GM23338 (cell line): ENCODE measurements around the gene USP10. TPM values are rescaled to one million over a fixed set of nuclear protein-coding genes. Genes with fewer than 3 reads are reported as not detected.

ENCODE experiments used
- ATAC-seq: fragments of 200-7000 bp; cut with Tn5 transposase; 3 replicates; pipeline ENCODE4 v1.9.1; 2020
- DNase-seq: peaks from one replicate; pipeline ENCODE4 v3.0.0-alpha.2; 2015; ENCODE audit warnings: low spot score
- H2AFZ ChIP-seq: fragments of 200-600 bp; sonication (generic); 2 replicates; pipeline ENCODE4 v1.8.0; 2016; ENCODE audit warnings: antibody characterized with exemption, mild to moderate bottlenecking, moderate library complexity
- H3F3A ChIP-seq: fragments of 200-600 bp; sonication (generic); replicated peaks from 2 replicates; pipeline ENCODE4 v1.8.0; 2017; ENCODE audit warnings: antibody characterized with exemption, mixed run types, low read depth
- H3K27ac ChIP-seq: fragments of 200-600 bp; sonication (generic); 2 replicates; pipeline ENCODE4 v1.6.1; 2016; ENCODE audit warnings: low read depth
- H3K27me3 ChIP-seq: fragments of 200-600 bp; sonication (generic); 2 replicates; pipeline ENCODE4 v1.8.0; 2016; ENCODE audit warnings: mild to moderate bottlenecking, mixed run types, moderate library complexity; ENCODE audit not compliant: insufficient read depth
- H3K36me3 ChIP-seq: fragments of 200-600 bp; sonication (generic); 2 replicates; pipeline ENCODE4 v1.8.0; 2016; ENCODE audit warnings: mild to moderate bottlenecking; ENCODE audit not compliant: insufficient read depth
- H3K4me1 ChIP-seq: fragments of 200-600 bp; sonication (generic); 2 replicates; pipeline ENCODE4 v1.8.0; 2016; ENCODE audit warnings: mild to moderate bottlenecking, moderate library complexity; ENCODE audit not compliant: insufficient read depth
- H3K4me2 ChIP-seq: fragments of 200-600 bp; sonication (generic); 2 replicates; pipeline ENCODE4 v1.7.1; 2017; ENCODE audit warnings: mixed run types
- H3K4me3 ChIP-seq: fragments of 200-600 bp; sonication (generic); 2 replicates; pipeline ENCODE4 v1.6.1; 2016; ENCODE audit warnings: mixed run types
- H3K79me2 ChIP-seq: fragments of 200-600 bp; sonication (generic); replicated peaks from 2 replicates; pipeline ENCODE4 v1.8.0; 2017; ENCODE audit warnings: mild to moderate bottlenecking; ENCODE audit not compliant: insufficient read depth
- H3K9me2 ChIP-seq: fragments of 200-600 bp; sonication (generic); 2 replicates; pipeline ENCODE4 v1.8.0; 2017; ENCODE audit not compliant: insufficient read depth
- H4K20me1 ChIP-seq: fragments of 200-600 bp; sonication (generic); replicated peaks from 2 replicates; pipeline ENCODE4 v1.8.0; 2017; ENCODE audit warnings: mild to moderate bottlenecking; ENCODE audit not compliant: insufficient read depth
- H3K27ac Mint-ChIP-seq: 2 replicates; pipeline ENCODE4 v1.8.0; 2020; ENCODE audit warnings: inconsistent platforms, mild to moderate bottlenecking, moderate library complexity, mixed read lengths
- H3K27me3 Mint-ChIP-seq: 3 replicates; pipeline ENCODE4 v1.8.0; 2022; ENCODE audit warnings: low read depth, mild to moderate bottlenecking, moderate library complexity, mixed read lengths, inconsistent platforms; ENCODE audit not compliant: insufficient read depth, poor library complexity
- H3K36me3 Mint-ChIP-seq: 3 replicates; pipeline ENCODE4 v1.8.0; 2021; ENCODE audit warnings: low read depth, mild to moderate bottlenecking, inconsistent platforms, moderate library complexity, mixed read lengths
- H3K4me1 Mint-ChIP-seq: 3 replicates; pipeline ENCODE4 v1.8.0; 2020; ENCODE audit warnings: mild to moderate bottlenecking, inconsistent platforms, mixed read lengths
- H3K4me3 Mint-ChIP-seq: 3 replicates; pipeline ENCODE4 v1.8.0; 2021; ENCODE audit warnings: moderate library complexity, mild to moderate bottlenecking, inconsistent platforms, mixed read lengths
- H3K9me3 Mint-ChIP-seq: 3 replicates; pipeline ENCODE4 v1.8.0; 2020; ENCODE audit warnings: moderate library complexity, mild to moderate bottlenecking, inconsistent platforms, mixed read lengths
- CREB1 ChIP-seq: fragments of 250-450 bp; sonication (Bioruptor Pico); IDR thresholded peaks from 2 replicates; pipeline ENCODE4 v1.5.0; 2020; ENCODE audit warnings: low read depth, mild to moderate bottlenecking, moderate library complexity
- CTCF ChIP-seq, 2 experiments: fragments of 200-600 bp in 1 of 2; sonication (generic) in 1 of 2; conservative IDR thresholded peaks; 2 replicates each; pipeline versions ENCODE4 v1.5.1 to v1.6.1; 2016 to 2017; ENCODE audit warnings: antibody characterized with exemption in 2 of 2, low read depth in 2 of 2, mild to moderate bottlenecking in 2 of 2, moderate library complexity in 1 of 2
- EZH2 ChIP-seq: fragments of 200-600 bp; sonication (generic); IDR thresholded peaks from one replicate; pipeline ENCODE4 v1.8.0; 2017; ENCODE audit warnings: antibody characterized with exemption, mild to moderate bottlenecking, low read depth; ENCODE audit not compliant: unreplicated experiment
- EZH2phosphoT487 ChIP-seq: fragments of 200-600 bp; sonication (generic); IDR thresholded peaks from one replicate; pipeline ENCODE4 v1.8.1; 2018; ENCODE audit warnings: antibody characterized with exemption; ENCODE audit not compliant: unreplicated experiment
- JUNB ChIP-seq: IDR thresholded peaks from one replicate; pipeline ENCODE4 v1.6.1; 2016; ENCODE audit warnings: antibody characterized with exemption; ENCODE audit not compliant: unreplicated experiment
- NANOG ChIP-seq: IDR thresholded peaks from 2 replicates; pipeline ENCODE4 v1.6.1; 2016; ENCODE audit warnings: antibody characterized with exemption, borderline replicate concordance
- POLR2AphosphoS5 ChIP-seq: IDR thresholded peaks from 2 replicates; pipeline ENCODE4 v1.6.1; 2016; ENCODE audit warnings: antibody characterized with exemption, low read depth
- STAT1 ChIP-seq: IDR thresholded peaks from one replicate; pipeline ENCODE4 v1.6.1; 2016; ENCODE audit warnings: antibody characterized with exemption; ENCODE audit not compliant: unreplicated experiment
- ZNF114 ChIP-seq: fragments of 250-450 bp; sonication (Bioruptor Pico); IDR thresholded peaks from 2 replicates; pipeline ENCODE4 v1.5.0; 2020; ENCODE audit warnings: mild to moderate bottlenecking, moderate library complexity
- ZNF331 ChIP-seq: fragments of 250-450 bp; sonication (Bioruptor Pico); IDR thresholded peaks from 2 replicates; pipeline ENCODE4 v1.5.0; 2020; ENCODE audit warnings: low read depth, mild to moderate bottlenecking, moderate library complexity
- polyA plus RNA-seq: library from polyadenylated mRNA; unstranded; fragments of >200 nt; fragmentation: Nextera tagmentation; extraction: Ambion mirVana; gene quantifications from 2 replicates; pipeline ENCODE4 v1.2.1, GENCODE V29; 2016
- total RNA-seq: library from RNA; depleted of rRNA; stranded (reverse); fragments of >200 nt; shearing (Covaris generic); gene quantifications from 2 replicates; pipeline ENCODE4 v1.2.3, GENCODE V29; 2014
- TF ChIP-seq, protein P1 (sequence below): IDR thresholded peaks from one replicate; pipeline ENCODE4 v1.6.1; 2018; ENCODE audit warnings: antibody characterized with exemption; ENCODE audit not compliant: unreplicated experiment
- TF ChIP-seq, protein P2 (sequence below): IDR thresholded peaks from 2 replicates; pipeline ENCODE4 v1.6.1; 2016; ENCODE audit warnings: antibody characterized with exemption

Gene USP10
- total and polyA plus RNA-seq, 2 experiments from 2014 or later = 158 to 194 TPM

GRCh38 chr16:84658690-84659089 is 41.1 kb upstream of the USP10 start (continued):
- TF ChIP-seq, protein P1, sequence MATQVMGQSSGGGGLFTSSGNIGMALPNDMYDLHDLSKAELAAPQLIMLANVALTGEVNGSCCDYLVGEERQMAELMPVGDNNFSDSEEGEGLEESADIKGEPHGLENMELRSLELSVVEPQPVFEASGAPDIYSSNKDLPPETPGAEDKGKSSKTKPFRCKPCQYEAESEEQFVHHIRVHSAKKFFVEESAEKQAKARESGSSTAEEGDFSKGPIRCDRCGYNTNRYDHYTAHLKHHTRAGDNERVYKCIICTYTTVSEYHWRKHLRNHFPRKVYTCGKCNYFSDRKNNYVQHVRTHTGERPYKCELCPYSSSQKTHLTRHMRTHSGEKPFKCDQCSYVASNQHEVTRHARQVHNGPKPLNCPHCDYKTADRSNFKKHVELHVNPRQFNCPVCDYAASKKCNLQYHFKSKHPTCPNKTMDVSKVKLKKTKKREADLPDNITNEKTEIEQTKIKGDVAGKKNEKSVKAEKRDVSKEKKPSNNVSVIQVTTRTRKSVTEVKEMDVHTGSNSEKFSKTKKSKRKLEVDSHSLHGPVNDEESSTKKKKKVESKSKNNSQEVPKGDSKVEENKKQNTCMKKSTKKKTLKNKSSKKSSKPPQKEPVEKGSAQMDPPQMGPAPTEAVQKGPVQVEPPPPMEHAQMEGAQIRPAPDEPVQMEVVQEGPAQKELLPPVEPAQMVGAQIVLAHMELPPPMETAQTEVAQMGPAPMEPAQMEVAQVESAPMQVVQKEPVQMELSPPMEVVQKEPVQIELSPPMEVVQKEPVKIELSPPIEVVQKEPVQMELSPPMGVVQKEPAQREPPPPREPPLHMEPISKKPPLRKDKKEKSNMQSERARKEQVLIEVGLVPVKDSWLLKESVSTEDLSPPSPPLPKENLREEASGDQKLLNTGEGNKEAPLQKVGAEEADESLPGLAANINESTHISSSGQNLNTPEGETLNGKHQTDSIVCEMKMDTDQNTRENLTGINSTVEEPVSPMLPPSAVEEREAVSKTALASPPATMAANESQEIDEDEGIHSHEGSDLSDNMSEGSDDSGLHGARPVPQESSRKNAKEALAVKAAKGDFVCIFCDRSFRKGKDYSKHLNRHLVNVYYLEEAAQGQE = no peak
- TF ChIP-seq, protein P2, sequence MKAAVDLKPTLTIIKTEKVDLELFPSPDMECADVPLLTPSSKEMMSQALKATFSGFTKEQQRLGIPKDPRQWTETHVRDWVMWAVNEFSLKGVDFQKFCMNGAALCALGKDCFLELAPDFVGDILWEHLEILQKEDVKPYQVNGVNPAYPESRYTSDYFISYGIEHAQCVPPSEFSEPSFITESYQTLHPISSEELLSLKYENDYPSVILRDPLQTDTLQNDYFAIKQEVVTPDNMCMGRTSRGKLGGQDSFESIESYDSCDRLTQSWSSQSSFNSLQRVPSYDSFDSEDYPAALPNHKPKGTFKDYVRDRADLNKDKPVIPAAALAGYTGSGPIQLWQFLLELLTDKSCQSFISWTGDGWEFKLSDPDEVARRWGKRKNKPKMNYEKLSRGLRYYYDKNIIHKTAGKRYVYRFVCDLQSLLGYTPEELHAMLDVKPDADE = no peak
- no peak for TF ChIP-seq NANOG

DNA sequence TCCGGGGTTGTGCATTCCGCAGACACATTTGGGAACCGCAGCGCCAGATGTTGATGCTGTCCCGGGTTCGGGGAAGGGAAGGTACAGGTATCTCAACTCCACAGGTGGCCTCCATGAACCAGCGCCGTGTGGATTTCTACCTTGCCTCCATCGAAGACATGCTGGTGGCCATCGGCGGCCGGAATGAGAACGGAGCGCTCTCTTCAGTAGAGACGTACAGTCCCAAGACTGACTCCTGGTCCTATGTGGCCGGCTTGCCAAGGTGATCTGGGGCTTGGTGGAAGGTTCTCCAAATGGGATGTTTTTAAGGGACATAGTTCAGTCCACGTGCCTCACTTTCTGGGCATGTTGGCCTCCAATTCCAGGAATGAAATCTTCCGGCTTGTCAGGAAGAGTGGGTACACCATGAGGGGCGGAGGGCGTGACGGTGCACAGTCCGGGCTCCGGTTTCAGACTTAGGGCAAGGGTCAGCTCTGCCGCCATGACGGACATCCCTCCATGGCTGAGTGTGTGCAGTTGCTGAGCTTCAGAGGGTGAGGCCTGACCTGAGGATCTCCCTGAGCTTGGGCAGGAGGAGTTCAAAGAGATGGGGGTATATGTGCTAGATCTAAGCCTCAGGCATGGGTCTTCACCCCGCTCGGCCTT is 40.0 kb upstream of the USP10 start:
- Histone ChIP-seq H3K27ac (no peak overlapping the region), H3K36me3 (peaks cover 4% of the 10 kb centered on the region; the same call in 1 of the 2 replicates), H4K20me1 (no peaks in the 10 kb centered on the region), H2AFZ (no peak overlapping the region), H3K4me1 (peaks cover 12% of the 10 kb centered on the region), H3K4me2 (no peak overlapping the region), H3K79me2 (no peaks in the 10 kb centered on the region), H3K9me2 (no peaks in the 10 kb centered on the region), H3F3A (no peaks in the 10 kb centered on the region), H3K4me3 (no peak overlapping the region), H3K27me3 (no peaks in the 10 kb centered on the region)
- no peaks in the 10 kb centered on the region for H3K9me3 Mint-ChIP-seq
- ATAC-seq (no peak), DNase-seq (no peak)
- H3K4me1 Mint-ChIP-seq = peaks cover 14% of the 10 kb centered on the region
- H3K4me3 Mint-ChIP-seq = no peak overlapping the region
- H3K27ac Mint-ChIP-seq = no peak overlapping the region
- H3K36me3 Mint-ChIP-seq = peaks cover 48% of the 10 kb centered on the region
- peaks cover 12% of the 10 kb centered on the region for H3K27me3 Mint-ChIP-seq
- TF ChIP-seq JUNB (no peak), CTCF (conservative IDR thresholded peaks at IDR 0.05; ENCODE audit: low read depth in 2 of 2) (no peak), ZNF114 (CRISPR knock-in tag) (no peak), CREB1 (CRISPR knock-in tag) (no peak), STAT1 (no peak), EZH2phosphoT487 (no peak), ZNF331 (CRISPR knock-in tag) (no peak), NANOG (no peak), EZH2 (no peak), POLR2AphosphoS5 (no peak)
- TF ChIP-seq, protein P2 = no peak
- TF ChIP-seq, protein P1 = no peak
